ENCODE measurements around the gene ZEB2.

Gene ZEB2

DNA sequence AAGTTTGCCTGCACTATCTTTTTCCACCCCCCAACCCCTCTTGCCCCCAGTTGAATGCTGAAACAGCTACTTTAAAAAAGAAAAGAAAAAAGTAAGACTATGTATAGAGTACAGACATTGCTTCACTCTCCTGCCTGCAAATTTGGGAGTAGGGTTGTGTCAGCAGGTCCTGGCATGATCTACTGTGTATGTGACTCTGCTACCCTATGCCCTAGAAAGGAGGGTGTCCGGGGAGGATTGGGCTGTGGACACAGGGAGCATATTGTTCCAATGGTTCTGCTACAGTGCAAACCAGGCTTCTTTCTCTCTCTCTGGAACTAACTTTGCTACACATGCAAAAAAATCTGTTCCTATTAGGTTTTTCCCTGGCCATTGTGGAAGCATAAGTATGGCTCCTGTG lies 9.9 kb upstream of the ZEB2 start:
- no peak for DNase-seq (ENCODE audit: low read depth in 2 of 3, low spot score in 1 of 3)

DNA sequence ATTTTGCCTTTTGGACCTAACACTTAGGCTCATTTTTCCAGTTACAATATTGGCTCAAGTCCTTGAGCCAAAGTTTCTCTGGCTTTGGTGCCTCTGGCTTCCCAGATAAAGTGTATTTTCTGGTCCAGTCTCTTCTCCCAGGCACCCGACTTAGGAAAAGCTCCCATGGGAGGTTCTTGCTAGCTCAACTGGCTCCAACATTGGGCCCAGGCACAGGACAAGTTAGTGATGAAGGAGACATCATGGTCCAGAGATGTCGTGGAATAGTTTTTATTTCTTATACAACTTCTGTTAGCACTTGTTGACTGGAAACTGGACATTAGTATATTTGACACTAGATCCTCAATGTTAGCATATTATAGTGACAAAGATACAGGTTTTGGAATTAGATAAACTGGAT lies 8.2 kb upstream of the ZEB2 start:
- no peak for DNase-seq (ENCODE audit: low read depth in 2 of 3, low spot score in 1 of 3)

DNA sequence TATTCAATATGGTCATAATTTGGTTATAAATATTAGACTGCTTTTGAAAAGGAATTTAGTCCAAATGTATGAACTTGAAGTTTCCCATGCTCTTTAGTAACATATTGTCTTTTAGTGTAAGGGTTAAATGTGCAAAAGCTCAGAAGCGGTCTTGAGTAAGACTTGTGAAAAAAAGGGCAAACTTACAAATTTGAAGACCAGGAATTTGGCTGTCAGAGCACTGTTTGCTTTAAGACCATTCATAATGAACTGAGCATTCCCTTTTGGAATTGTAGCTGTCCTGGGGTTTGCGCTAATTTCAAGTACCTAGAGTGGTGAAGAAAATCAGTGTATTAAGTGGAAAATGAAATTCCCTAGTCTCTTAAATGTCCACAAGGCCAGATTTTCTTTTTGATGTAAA lies 6.9 kb upstream of the ZEB2 start:
- DNase-seq (ENCODE audit: low read depth in 2 of 3, low spot score in 1 of 3): no peak

DNA sequence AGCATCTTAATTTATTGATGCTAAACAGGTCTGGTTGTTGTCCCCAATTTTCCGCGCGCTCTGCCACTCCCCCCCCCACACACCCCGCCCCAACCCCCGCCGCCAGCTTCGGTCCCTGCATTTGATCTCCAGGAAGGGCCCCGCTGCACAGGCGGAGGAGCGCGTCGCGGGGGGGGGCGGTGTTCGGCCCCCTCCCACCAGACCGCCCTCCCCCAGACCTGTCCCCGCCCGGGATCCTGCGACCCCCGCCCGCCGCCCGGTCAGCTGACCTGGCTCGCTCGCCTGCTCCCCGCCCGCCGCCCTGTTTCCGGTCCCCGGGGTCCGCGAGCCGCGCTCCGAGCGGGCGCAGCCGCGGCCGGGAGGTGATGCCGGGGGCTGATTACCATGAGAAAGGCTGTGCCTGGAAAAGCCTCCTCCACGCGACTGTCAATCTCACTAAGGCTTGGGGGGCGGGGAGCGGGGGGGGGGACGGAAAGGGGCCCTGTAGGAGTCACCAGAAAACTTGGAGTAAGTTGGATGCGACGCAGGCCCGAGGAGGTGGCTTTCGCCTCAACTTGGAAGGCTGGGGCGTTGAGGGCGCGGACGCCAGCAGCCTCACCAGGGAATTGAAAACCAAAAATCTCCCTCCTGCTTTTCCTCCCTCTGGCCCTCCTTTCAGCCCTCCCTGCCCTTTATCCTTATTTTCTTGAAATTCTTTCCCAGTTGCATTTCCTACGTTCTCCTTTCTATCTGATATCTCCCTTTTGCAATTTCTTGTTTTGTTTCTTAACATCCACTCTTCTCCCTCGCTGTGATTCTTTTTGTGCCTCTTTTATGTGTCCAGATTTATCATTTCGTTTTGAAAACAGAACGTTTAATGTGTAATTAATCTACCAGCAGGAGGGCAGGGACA lies 4.4 kb upstream of the ZEB2 start:
- no peak for DNase-seq (ENCODE audit: low read depth in 2 of 3, low spot score in 1 of 3)

DNA sequence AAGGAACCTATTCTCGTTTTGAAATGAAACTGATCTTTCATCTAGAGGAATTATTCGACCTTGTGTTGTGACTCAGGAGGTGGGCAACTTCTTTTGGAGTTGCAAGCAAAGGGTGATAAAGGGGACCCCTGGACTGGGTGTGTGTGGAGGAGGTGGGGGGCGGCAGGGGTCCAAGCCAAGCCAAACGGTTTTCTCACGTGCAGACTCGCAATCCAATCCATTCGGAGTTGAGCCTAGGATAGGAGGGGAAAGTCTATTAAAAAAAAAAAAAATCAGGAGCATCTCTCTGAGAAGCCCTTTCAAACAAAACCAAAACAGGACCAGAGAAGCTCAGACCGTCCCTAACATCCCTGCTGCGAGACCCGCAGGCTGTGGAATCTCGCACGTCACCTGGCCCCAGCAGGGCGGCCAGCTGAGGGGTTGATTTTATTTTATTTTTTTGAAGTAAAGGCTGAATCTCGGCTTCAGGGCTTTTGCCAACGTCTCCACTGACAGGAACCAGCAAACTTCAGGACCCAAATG lies 3.7 kb upstream of the ZEB2 start:
- no peak for DNase-seq (ENCODE audit: low read depth in 2 of 3, low spot score in 1 of 3)

DNA sequence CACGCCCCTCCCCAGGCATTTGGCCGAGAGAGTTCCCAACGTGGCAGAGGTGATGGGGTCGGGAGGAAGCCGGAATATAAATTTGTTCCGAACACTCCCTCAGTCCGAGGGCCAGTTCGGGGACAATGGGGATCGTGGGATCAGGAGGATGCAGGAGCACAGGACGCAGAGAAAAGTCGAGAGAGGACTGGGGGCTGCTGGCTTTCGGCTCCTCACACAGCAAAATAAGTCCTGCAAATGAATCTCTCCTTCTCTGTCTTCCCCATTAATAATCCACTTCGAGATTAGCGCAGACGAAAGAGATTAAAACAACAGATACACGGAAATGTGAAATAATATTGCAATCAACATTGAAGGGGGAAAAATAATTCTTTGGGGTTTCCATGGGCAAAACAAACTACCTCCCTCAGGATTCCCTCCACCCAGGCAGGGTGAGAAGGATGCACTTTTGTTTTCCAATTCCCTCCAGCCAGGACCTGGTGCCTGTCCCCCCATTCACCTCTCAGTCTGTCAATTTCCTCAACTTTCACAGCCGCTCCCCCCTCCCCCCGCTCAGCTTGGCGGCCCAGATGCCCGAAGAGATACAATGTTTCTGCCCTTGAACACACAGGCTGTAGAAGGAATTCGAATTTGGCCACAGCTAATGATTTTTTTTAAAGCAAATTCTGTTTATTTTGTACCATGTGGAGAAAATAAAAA lies 3.1 kb upstream of the ZEB2 start:
- no peak for DNase-seq (ENCODE audit: low read depth in 2 of 3, low spot score in 1 of 3)

DNA sequence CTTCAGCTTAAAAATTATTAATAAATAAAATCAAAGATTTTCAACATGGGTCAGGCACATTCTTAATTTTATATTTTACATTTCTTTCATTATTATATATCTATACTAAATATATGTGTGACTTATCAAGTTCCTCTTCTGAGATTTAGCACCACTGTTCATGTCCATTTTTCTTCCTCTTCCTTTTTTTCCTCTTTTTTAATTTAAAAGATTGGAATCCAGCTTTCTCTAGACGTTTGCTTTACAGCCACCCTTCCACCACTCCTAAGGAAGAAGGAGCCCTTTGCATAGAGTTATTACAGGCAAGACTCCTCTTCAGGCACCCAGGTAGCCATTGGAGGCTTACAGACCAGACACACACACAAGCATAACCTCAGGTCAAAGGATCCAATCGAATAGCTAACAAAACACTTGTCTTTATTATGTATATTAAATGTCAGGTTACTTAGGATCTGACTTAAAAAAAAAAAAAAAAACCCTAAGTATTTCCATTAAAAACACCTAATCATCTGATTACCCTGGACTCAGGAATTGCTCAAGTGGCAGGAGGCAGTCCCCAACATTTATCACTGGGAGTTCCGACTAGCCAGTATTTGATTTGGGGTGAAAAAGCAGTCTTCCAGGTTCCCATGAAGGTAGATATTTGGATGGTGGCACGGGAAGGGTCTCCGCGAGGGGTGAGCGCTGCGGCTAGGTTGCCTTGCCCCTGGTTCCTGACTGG lies 2.4 kb upstream of the ZEB2 start:
- DNase-seq (ENCODE audit: low read depth in 2 of 3, low spot score in 1 of 3): no peak

DNA sequence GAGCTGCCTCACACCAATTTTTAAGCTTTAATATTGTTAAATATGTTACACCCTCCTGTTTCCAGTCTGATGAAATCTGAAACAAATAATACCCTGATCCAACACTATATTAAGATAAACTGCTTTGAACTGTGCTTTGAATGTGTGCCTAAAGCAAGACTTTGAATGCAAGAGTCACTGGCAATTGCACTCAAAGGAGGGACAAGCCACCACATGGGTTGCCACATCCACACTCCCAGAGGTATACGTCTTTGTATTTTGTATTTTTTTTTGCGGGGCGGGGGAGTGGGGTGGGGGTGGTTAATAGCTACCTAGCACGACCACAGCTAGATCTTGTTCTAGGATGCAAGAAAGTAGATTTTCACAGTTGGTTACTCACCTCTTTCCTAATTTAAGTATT lies 1.8 kb upstream of the ZEB2 start:
- DNase-seq (ENCODE audit: low read depth in 2 of 3, low spot score in 1 of 3): no peak

DNA sequence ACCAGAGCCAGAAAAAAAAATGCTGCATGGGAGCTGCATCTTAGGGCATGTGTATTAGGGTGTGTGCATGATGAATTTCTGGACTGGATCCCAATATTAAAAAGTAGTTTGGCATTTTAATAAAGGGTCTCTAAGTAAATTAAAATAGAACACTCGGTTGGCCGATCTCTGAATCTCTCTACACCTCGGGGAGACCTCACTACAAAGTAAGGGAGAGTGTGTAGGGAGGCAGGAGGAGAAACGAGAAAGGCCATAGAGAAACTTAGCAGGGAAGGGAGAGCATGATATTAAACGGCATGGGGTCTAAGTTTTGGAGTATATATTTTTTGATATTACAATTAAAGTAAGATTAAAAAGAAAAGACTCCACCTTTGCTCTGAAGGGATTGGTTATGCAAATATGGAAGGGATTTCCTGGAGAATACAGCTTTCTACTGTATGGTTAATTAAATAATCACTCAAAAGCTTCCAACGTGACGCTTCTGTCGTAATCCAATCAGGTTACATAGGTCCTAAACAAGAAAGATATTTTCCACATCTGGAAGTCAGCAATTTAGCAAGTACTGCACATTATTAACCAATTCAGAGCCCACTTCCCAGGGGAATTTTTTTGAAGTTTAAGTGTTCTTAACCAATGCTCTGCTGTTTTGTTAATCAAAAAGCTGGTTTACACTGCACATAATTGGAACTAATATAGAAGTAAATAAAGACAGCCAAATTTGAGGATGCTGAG lies 1.0 kb upstream of the ZEB2 start:
- DNase-seq (ENCODE audit: low read depth in 2 of 3, low spot score in 1 of 3): no peak

DNA sequence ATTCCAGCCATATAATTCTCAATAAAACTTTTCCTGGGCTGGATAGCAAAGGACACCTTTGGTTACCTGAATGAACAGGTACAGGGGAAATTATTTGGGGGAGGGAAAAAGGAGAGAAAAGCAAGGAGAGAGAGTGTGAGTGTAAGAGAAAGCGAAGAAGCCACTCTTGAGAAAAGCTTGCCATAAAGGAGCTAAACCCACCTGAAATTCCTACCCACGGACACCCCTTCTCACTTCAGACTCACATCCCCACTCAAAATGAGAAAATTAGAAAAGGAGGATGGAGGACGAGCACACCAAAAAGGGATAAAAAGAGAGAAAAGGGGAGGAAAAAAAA lies 354 bp downstream of the ZEB2 start:
- DNase-seq (ENCODE audit: low read depth in 2 of 3, low spot score in 1 of 3): no peak

DNA sequence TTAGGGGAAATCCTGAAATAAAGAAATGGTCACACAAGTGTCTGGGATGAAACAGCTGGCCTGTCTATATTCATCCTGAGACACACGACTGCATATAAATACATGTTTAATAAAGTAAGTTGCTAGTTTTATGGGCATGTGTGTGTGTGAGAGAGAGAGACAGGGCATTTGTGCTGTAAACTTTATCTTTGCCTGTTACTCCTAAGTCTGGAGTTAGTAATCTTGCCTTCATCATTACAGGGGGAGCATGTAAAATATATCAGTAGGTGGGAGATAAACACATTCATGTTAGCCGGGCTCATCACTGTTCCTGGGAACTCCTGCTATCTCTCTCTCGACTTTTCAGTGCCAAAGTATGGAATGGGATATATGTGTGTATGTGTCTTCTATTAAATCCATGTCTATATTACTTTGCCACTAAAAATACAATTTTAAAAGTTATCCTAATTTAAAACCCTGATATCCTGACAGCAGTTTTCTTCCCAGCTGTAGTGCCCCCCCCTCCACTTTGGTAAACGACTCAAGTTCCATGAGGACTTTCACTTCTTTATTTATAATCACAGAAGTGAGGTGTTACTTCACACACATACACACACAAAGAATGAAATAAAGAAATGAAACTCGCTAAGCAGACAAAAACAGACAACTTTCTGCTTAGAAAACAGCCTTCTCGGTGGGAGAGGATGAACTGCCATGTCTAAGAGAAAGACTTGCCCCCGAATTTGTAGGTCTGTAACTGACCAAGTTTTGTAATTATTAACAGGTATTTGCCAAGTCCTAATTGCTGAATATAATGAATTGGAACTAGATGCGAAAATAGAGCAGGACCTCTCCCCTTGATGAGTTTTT lies 947 bp downstream of the ZEB2 start:
- DNase-seq (ENCODE audit: low read depth in 2 of 3, low spot score in 1 of 3): no peak

DNA sequence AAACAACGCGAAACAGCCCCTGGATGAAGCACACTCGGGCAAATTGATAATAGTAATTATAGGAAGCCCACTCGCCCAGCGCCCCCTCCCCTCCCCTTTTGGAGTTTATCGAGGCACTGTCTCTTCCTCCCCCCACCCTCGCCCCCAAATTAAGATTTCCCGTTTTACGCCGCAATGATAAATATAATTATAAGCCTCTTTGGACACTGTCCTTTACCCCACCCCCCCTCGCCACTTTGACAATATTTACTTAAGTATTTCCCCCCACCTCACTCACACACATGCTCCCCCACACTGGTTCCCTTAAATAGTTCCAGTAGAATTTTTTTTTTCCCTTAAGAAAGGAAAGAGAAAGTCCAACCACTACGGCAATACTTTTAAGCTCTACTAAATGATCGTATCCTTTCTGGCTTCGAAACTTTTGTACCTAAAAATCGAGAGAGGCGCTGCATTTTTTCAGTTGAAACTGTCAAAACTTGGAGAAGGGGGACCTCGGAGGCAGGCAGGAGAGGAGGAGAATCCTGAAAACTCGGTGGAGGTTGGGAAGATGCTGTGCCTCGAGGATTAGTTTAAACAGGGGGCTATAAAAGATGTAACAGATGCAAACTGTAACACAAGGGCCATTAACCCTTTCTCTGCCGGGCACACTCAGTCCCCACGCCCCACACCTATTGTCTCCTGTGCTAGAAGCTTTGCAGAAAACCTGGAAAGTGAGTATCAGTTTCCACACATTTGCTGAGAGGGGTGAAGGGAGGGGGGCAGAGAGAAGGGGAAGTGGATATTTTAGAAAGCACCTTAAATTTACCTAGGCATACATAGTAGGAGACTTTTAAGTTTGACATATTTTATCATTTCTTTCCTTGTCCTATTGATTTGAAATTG lies 1.8 kb downstream of the ZEB2 start:
- no peak for DNase-seq (ENCODE audit: low read depth in 2 of 3, low spot score in 1 of 3)

DNA sequence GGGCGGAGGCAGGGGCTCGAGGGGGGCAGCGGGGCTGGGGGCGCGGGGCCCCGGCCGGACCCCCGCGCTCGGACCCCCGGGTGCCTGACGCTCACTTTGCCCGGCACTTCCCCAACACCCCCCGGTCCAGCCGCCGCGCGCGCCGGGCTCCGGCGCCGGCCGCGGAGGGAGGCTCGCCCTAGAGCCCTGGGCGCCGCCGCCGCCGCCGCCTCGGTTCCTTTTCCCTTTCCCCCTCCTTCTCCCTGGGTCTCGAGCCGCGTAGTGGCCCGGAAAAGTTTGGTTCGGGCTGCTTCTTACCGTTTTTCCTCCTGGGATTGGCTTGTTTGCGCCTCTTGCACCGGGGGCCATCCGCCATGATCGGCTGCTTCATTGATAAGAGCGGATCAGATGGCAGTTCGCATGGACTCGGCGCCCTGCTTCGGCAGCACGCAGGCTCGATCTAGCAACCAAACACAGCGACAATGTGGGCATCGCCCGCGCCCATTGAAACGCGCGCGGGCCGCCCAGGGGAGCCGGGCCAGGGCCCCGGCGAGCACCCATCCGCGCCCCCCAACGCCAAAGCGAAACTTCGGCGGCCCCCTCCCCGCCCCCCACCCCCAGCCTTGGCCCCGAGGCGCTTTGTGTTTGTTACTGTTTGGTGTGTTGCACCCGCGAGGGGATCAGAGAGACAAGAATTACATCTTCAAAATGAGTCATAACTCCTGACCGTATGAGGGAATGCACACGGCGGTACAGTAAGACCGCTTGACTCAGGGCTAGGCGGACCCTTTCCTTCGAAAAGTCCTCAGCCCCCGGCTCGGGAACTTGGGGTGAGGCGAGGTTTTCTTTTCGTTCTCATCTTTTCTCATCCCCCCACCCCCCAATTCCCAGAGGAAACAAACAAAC lies 2.7 kb downstream of the ZEB2 start:
- peak in 1 of 3 donors; percentile 49 for DNase-seq (ENCODE audit: low read depth in 2 of 3, low spot score in 1 of 3)

DNA sequence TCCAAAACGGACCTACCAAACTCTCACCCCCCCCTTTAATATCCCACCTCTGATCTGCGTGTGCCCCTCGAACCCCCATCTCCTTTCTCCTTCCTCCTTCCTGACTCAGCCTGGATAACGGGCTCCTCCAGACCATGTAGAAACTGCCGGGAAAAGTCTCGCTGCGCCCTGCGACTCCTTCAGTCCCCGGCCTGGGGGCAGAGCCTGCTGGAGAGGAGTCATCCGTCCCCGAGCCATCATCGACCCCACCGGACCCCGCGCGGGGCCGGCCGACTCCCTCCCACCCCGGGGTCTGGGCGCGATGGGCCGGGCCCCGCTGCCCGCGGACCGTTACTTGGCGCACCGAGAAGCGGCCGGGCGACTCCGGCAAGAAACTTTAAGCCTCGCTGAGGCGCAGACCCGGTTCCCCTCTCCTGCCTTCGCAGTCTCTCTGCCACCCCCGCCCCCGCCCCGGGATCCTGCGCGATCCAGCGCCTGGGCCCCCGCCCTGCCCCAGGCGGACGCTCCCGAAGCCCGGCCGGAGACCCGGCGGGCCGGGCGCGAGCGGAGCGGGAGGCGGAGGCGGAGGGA lies 3.4 kb downstream of the ZEB2 start:
- peak in 1 of 3 donors; percentile 17 for DNase-seq (ENCODE audit: low read depth in 2 of 3, low spot score in 1 of 3)

DNA sequence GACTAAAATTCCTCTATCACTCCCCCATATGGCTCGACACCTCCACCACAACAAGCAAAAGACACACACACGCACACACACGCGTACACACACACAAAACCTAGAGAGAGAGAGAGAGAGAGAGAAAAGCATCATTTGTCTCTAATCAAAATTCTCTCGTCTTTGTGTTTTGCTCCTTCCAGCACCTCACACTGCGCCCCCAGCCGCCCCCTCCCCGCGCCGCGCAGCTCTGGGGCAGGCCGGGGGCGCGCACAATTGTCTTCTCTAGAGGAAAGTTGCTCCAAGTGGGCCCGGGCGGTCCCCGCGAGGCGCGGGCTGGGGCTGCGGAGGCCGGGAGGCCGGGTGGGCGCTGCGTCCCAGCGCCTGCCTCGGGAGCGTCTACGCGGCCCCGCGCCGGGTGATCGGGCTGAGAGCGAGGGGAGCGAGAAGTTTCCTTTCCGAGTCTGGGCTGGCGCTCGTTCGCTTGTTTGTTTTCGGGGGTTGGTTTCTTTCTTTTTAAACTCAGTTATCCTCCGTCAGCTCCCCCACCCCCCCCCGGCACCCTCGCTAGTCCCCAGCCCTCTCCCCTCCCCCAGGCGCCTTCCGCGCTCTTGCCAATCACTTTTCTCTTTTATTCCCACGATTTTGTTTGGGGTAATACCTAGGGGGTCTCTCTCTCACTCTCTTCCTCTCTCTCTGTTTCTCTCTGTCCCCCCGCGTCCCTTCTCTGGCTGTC lies 4.1 kb downstream of the ZEB2 start:
- peak in 1 of 3 donors; percentile 23 for DNase-seq (ENCODE audit: low read depth in 2 of 3, low spot score in 1 of 3)

DNA sequence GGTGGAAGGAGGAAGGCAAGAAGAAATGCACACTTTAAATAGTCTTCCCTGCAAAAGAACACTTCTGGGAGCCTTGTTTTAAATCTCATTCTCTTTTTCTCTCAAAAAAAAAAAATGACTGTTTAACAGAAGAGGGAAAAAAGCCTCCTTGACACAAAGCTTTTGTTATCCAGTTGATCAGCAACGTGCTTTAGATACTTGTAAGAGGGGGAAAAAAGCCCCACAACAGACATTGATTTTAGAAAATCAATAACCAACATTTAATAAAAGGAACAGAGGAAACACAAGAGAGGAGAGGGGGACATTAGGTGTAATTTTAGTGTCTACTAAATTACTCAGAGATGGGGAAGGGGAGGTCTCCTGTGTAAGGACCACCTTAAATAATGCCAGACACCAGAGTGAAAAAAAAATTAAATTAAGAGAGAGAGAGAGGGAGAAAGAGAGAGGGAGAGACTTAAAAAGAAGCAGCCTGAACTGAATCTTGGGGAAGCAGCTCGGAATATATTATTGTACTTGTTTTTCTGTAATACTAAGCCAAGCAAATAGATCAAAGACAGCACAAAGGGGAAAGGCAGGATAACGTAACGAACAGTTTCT lies 4.7 kb downstream of the ZEB2 start:
- DNase-seq (ENCODE audit: low read depth in 2 of 3, low spot score in 1 of 3): no peak

DNA sequence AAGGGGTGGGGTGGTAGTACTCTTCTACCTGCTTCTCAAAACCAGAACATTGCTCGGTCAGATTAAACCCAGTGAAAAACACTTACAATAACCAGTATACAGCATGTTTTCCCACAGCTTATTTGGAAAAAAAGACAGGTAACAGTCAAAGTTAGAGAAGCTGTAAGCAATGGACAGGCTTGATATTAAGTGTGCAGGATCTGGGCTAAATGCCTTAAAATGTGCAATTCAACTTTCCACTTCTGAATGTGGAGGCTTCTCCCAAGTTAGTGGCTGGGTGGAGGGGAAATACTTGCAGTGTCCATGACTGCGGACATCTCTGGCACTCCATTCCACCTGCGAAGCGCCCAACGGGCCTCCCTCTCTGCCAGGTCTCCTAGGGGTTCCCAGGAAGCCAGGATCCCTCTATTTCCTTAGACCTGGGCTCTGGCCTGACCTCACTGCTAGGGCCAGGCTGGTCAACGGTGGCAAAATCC lies 5.3 kb downstream of the ZEB2 start:
- DNase-seq (ENCODE audit: low read depth in 2 of 3, low spot score in 1 of 3): no peak

Measured in stimulated activated CD4-positive, alpha-beta T cell treated with anti-CD3 and anti-CD28 coated beads, Interleukin-12 subunit alpha, Interleukin-12 subunit beta, amount 100 ng/mL, for 48 hours (primary cell).